HG03060 (cell line): ENCODE results near the gene BACE2.

Source experiments
- ATAC-seq: cut with Tn5 transposase; IDR thresholded peaks from one replicate; pipeline ENCODE4 v1.9.1; 2021; ENCODE audit warnings: low read depth, moderate number of reproducible peaks; ENCODE audit not compliant: unreplicated experiment

The BACE2 gene

GRCh38 chr21:41315726-41316125, 147.8 kb downstream of the BACE2 start:
- ATAC-seq = no peak

GRCh38 chr21:41316200-41317062, 148.5 kb downstream of the BACE2 start, which contains the start of gene FAM3B:
Gene FAM3B (plus strand): TSS chr21:41316801. CDS start chr21:41316880, 79 bp downstream.
- no peak for ATAC-seq

GRCh38 chr21:41317063-41317392, 149.1 kb downstream of the BACE2 start:
- no peak for ATAC-seq

- ATAC-seq = no peak
Measured at GRCh38 chr21:41317458-41317857, 149.5 kb downstream of the BACE2 start.

- no peak for ATAC-seq
Measured at GRCh38 chr21:41318218-41318617, 150.3 kb downstream of the BACE2 start.

GRCh38 chr21:41319273-41319672, 151.3 kb downstream of the BACE2 start:
- no peak for ATAC-seq

- no peak for ATAC-seq
Measured at GRCh38 chr21:41321211-41321907, 153.4 kb downstream of the BACE2 start.

- ATAC-seq = no peak
Measured at GRCh38 chr21:41321908-41322495, 154.0 kb downstream of the BACE2 start.

GRCh38 chr21:41322496-41323382, 154.8 kb downstream of the BACE2 start:
- no peak for ATAC-seq

GRCh38 chr21:41325138-41325912, 157.4 kb downstream of the BACE2 start:
- no peak for ATAC-seq

- ATAC-seq = no peak
Measured at GRCh38 chr21:41326414-41327080, 158.6 kb downstream of the BACE2 start.

- ATAC-seq = no peak
Measured at GRCh38 chr21:41327753-41328152, 159.8 kb downstream of the BACE2 start.

GRCh38 chr21:41328660-41329607, 161.0 kb downstream of the BACE2 start:
- no peak for ATAC-seq
